KMS-11 (cell line): ENCODE measurements around the gene IFT74.

Experiments used
- H2AFZ ChIP-seq: fragments of 200-600 bp; sonication (generic); 2 replicates; pipeline ENCODE4 v1.6.1; 2016; ENCODE audit warnings: antibody characterized with exemption, mixed run types, low read depth
- H3K27ac ChIP-seq: fragments of 200-600 bp; sonication (generic); 2 replicates; pipeline ENCODE4 v1.6.1; 2016; ENCODE audit warnings: mild to moderate bottlenecking, mixed run types
- H3K27me3 ChIP-seq: fragments of 200-600 bp; sonication (generic); 2 replicates; pipeline ENCODE4 v1.6.1; 2017; ENCODE audit warnings: mild to moderate bottlenecking, low read depth, mixed run types, moderate library complexity; ENCODE audit not compliant: insufficient read depth
- H3K36me3 ChIP-seq: fragments of 200-600 bp; sonication (generic); 2 replicates; pipeline ENCODE4 v1.6.1; 2017; ENCODE audit warnings: mild to moderate bottlenecking, mixed run types; ENCODE audit not compliant: insufficient read depth
- H3K4me1 ChIP-seq: fragments of 200-600 bp; sonication (generic); 2 replicates; pipeline ENCODE4 v1.6.1; 2016; ENCODE audit warnings: mild to moderate bottlenecking, low read depth, mixed run types; ENCODE audit not compliant: poor library complexity, severe bottlenecking
- H3K4me2 ChIP-seq: fragments of 200-600 bp; sonication (generic); 2 replicates; pipeline ENCODE4 v1.7.0; 2016; ENCODE audit warnings: mild to moderate bottlenecking, mixed run types
- H3K4me3 ChIP-seq: fragments of 200-600 bp; sonication (generic); IDR thresholded peaks from 2 replicates; pipeline ENCODE4 v1.6.1; 2017; ENCODE audit warnings: low read depth, low read length, mixed read lengths; ENCODE audit not compliant: insufficient read depth
- H3K79me2 ChIP-seq: fragments of 200-600 bp; sonication (generic); 2 replicates; pipeline ENCODE4 v1.6.1; 2016; ENCODE audit warnings: low read depth, mixed run types; ENCODE audit not compliant: insufficient read depth
- H3K9ac ChIP-seq: fragments of 200-600 bp; sonication (generic); 2 replicates; pipeline ENCODE4 v1.6.1; 2016; ENCODE audit warnings: mild to moderate bottlenecking, mixed run types
- H4K20me1 ChIP-seq: fragments of 200-600 bp; sonication (generic); 2 replicates; pipeline ENCODE4 v1.6.1; 2016; ENCODE audit warnings: mild to moderate bottlenecking, mixed run types; ENCODE audit not compliant: insufficient read depth
- CTCF ChIP-seq: fragments of 200-600 bp; sonication (generic); conservative IDR thresholded peaks from 2 replicates; pipeline ENCODE4 v1.6.1; 2017; ENCODE audit warnings: low read depth, mild to moderate bottlenecking, antibody characterized with exemption, low read length, moderate library complexity, mixed read lengths

The IFT74 gene

DNA sequence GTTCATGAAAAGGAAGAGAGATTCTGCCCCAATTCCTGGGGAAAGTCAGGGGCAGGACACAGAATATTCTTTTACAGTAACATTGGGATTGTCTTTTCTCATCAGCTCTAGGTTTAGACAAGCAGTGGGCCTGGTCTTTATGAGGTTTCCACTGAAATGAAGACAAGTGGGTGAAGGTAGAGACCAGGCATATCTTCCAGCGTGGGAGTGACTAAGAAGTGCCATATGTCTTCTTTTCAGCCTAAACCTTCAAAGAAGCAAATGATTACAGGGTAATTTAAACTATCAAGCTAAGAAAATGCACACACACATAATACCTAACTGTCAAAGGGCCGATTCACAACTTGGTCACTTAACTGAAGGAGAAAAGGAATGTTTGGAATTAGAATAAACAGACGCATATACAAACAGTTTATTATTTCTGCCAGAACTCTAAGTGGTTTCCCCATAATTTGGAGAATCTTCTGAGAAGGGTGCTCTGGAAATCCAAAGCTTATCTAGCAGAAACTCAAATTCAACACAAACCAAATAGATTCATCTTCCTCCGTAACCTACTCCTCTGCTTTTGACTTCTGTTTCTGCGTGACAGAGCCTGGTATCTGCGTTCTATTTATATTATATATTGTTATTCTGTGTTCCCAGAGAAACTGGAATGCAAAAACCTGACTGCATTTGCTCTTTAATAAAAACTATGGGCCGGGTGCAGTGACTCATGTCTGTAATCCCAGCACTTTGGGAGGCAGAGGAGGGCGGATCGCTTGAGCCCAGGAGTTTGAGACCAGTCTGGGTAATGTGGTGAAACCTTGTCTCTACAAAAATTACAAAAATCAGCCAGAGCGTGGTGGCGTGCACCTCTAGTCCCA is 130.8 kb downstream of the IFT74 start:
- no peaks in the 10 kb centered on the region for H3K4me1 ChIP-seq
- H3K4me3 ChIP-seq = no peak overlapping the region
- H3K27me3 ChIP-seq = no peaks in the 10 kb centered on the region
- no peak for TF ChIP-seq CTCF
- no peak overlapping the region for H2AFZ ChIP-seq
- no peaks in the 10 kb centered on the region for H3K79me2 ChIP-seq
- H3K9ac ChIP-seq = no peak overlapping the region
- no peak overlapping the region for H3K27ac ChIP-seq
- H4K20me1 ChIP-seq = no peaks in the 10 kb centered on the region
- no peaks in the 10 kb centered on the region for H3K36me3 ChIP-seq
- H3K4me2 ChIP-seq = no peak overlapping the region

DNA sequence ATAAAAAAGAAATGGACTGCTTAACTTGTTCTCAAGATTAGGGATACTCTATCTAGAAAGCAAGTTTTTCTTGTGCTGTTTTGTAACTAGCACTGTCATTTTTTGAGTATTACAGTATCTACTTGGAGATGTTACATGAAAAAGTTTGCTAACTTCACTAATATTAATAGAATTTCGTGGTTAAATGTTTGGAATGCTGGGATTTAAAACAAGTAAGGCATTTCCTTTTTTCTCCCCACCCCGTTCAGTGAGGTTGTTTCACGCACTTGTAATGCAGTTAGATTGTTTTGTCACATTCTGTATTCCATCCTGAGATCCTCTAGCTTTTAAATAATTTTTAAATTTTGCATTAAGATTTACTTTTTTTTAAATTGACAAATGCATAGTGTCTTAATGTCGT is 132.8 kb downstream of the IFT74 start:
- TF ChIP-seq CTCF = no peak
- Histone ChIP-seq H2AFZ (no peak overlapping the region), H3K4me2 (no peak overlapping the region), H3K4me3 (no peak overlapping the region), H3K27me3 (no peaks in the 10 kb centered on the region), H3K27ac (no peak overlapping the region), H3K4me1 (no peaks in the 10 kb centered on the region), H3K9ac (no peak overlapping the region), H4K20me1 (no peaks in the 10 kb centered on the region), H3K79me2 (no peaks in the 10 kb centered on the region), H3K36me3 (no peaks in the 10 kb centered on the region)

- Histone ChIP-seq H3K36me3 (no peaks in the 10 kb centered on the region), H3K79me2 (no peaks in the 10 kb centered on the region), H3K9ac (no peak overlapping the region), H3K27ac (no peak overlapping the region), H4K20me1 (no peaks in the 10 kb centered on the region), H2AFZ (no peak overlapping the region), H3K4me3 (no peak overlapping the region), H3K4me1 (no peaks in the 10 kb centered on the region), H3K27me3 (no peaks in the 10 kb centered on the region), H3K4me2 (no peak overlapping the region)
- TF ChIP-seq CTCF = no peak
Observed at GRCh38 chr9:27089706-27090105, 133.5 kb downstream of the IFT74 start.

- no peak overlapping the region for H3K27ac ChIP-seq
- H2AFZ ChIP-seq = no peak overlapping the region
- no peaks in the 10 kb centered on the region for H4K20me1 ChIP-seq
- TF ChIP-seq CTCF = no peak
- no peaks in the 10 kb centered on the region for H3K4me1 ChIP-seq
- no peaks in the 10 kb centered on the region for H3K36me3 ChIP-seq
- H3K4me2 ChIP-seq = no peak overlapping the region
- no peak overlapping the region for H3K4me3 ChIP-seq
- no peaks in the 10 kb centered on the region for H3K79me2 ChIP-seq
- H3K27me3 ChIP-seq = no peaks in the 10 kb centered on the region
- no peak overlapping the region for H3K9ac ChIP-seq
Observed at GRCh38 chr9:27090231-27090630, 134.0 kb downstream of the IFT74 start.
